ENCODE data around the gene KCNH1.
"Not testable (repeated sequence)": the region's sequence is repeated elsewhere in the genome, so short reads cannot be mapped to it uniquely, and the experiment has no call there.

- TF ChIP-seq POLR2A (IDR thresholded peaks at IDR 0.05): not testable (repeated sequence)
- TF ChIP-seq, protein P1, sequence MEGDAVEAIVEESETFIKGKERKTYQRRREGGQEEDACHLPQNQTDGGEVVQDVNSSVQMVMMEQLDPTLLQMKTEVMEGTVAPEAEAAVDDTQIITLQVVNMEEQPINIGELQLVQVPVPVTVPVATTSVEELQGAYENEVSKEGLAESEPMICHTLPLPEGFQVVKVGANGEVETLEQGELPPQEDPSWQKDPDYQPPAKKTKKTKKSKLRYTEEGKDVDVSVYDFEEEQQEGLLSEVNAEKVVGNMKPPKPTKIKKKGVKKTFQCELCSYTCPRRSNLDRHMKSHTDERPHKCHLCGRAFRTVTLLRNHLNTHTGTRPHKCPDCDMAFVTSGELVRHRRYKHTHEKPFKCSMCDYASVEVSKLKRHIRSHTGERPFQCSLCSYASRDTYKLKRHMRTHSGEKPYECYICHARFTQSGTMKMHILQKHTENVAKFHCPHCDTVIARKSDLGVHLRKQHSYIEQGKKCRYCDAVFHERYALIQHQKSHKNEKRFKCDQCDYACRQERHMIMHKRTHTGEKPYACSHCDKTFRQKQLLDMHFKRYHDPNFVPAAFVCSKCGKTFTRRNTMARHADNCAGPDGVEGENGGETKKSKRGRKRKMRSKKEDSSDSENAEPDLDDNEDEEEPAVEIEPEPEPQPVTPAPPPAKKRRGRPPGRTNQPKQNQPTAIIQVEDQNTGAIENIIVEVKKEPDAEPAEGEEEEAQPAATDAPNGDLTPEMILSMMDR (IDR thresholded peaks at IDR 0.05): not testable (repeated sequence)
Measured at GRCh38 chr1:210661520-210661919, 472.4 kb downstream of the KCNH1 start.

Data from Peyer's patch (tissue), 4 donors.